ENCODE measurements around the gene DLEC1.

DNA sequence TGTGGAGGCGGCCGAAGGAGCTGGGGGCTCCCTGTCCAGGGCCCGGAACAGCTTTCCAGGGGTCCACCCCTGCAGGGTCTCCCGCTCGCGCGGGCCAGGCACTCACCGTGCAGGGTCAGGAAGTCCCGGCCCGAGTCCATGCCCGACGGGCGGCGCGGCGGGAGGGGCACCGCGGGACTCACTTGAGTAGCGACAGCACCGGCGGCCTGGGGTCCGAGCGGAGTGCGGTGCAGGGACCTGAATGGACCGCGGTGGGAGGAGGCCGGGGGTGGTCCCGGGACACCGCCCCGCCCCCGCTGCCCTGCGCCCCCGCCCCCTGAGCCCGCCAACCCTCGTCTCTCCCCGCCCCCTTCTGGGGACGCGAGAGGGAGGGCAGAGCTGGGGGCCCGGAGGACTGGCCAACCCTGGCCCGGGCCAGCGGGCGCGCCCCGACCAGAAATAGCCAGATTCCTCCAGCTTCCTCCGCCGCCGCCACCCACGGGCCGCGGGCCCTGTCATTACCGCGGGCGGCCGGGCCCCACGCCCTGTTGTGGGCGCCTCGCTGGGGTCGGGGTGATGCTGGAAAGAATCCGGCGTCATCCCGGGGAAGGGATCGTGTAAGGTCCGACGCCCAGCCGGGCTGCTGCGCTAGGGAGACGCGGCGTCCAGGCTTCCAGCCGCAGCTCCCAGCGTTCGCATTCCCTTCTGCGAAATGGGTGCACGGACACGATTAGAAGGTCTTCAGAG lies 9.4 kb upstream of the DLEC1 start, which contains the start of gene PLCD1:
- no peak for TF ChIP-seq POLR2A (IDR thresholded peaks at IDR 0.05; ENCODE audit: low read depth, low read length)
- no peak for TF ChIP-seq POLR2AphosphoS5 (IDR thresholded peaks at IDR 0.05; ENCODE audit: low read depth, low read length)
- TF ChIP-seq TAF1 (IDR thresholded peaks at IDR 0.05; ENCODE audit: low read depth, low read length) = no peak
- no peak for TF ChIP-seq SPI1 (IDR thresholded peaks at IDR 0.05; ENCODE audit: low read depth, low read length)
- TF ChIP-seq PAX5 (IDR thresholded peaks at IDR 0.05; ENCODE audit: insufficient read depth, low read length, severe bottlenecking) = no peak
- no peak for TF ChIP-seq POU2F2 (IDR thresholded peaks at IDR 0.05; ENCODE audit: low read depth, low read length)
